DND-41 (cell line): ENCODE results near the gene SEC14L5.

Experiments used
- ATAC-seq: fragments of 200-7000 bp; cut with Tn5 transposase; 3 replicates; pipeline ENCODE4 v1.9.1; 2021; ENCODE audit warnings: low read depth; ENCODE audit not compliant: insufficient read depth
- DNase-seq: peaks from one replicate; pipeline ENCODE4 v3.0.0-alpha.2; 2020
- H2AFZ ChIP-seq: 2 replicates; pipeline ENCODE4 v1.6.0; 2012; ENCODE audit warnings: low read depth, low read length
- H3K27ac ChIP-seq: 2 replicates; pipeline ENCODE4 v1.5.1; 2012; ENCODE audit warnings: low read length, inconsistent platforms
- H3K27me3 ChIP-seq: fragments of 200-600 bp; sonication (generic); 2 replicates; pipeline ENCODE4 v1.6.0; 2012; ENCODE audit warnings: low read length, mild to moderate bottlenecking, inconsistent platforms; ENCODE audit not compliant: insufficient read depth, poor library complexity
- H3K36me3 ChIP-seq: 2 replicates; pipeline ENCODE4 v1.5.1; 2012; ENCODE audit warnings: low read length, inconsistent platforms; ENCODE audit not compliant: insufficient read depth
- H3K4me1 ChIP-seq: 2 replicates; pipeline ENCODE4 v1.5.1; 2012; ENCODE audit warnings: mild to moderate bottlenecking, low read length; ENCODE audit not compliant: insufficient read depth
- H3K4me2 ChIP-seq: 2 replicates; pipeline ENCODE4 v1.6.0; 2012; ENCODE audit warnings: mild to moderate bottlenecking, moderate library complexity, low read length, inconsistent platforms; ENCODE audit not compliant: insufficient read depth
- H3K4me3 ChIP-seq, 2 experiments: fragments of 200-600 bp in 1 of 2; shearing (Covaris generic) in 1 of 2; 2 replicates each; pipeline ENCODE4 v1.5.1; 2012 to 2016; ENCODE audit warnings: inconsistent platforms in 2 of 2, low read length in 2 of 2, mild to moderate bottlenecking in 2 of 2, low read depth in 1 of 2, moderate library complexity in 1 of 2
- H3K79me2 ChIP-seq: 2 replicates; pipeline ENCODE4 v1.6.0; 2012; ENCODE audit warnings: low read length, inconsistent platforms; ENCODE audit not compliant: insufficient read depth
- H3K9ac ChIP-seq: 2 replicates; pipeline ENCODE4 v1.6.0; 2012; ENCODE audit warnings: low read depth, mild to moderate bottlenecking, inconsistent platforms, low read length, moderate library complexity
- H3K9me3 ChIP-seq: 2 replicates; pipeline ENCODE4 v1.5.1; 2012; ENCODE audit warnings: low read length, moderate library complexity, mild to moderate bottlenecking, inconsistent platforms; ENCODE audit not compliant: insufficient read depth, severe bottlenecking
- H4K20me1 ChIP-seq: 2 replicates; pipeline ENCODE4 v1.6.0; 2012; ENCODE audit warnings: low read length; ENCODE audit not compliant: insufficient read depth
- EZH2 ChIP-seq: IDR thresholded peaks from 3 replicates; pipeline ENCODE4 v1.6.1; 2012; ENCODE audit warnings: borderline replicate concordance, low read depth, mild to moderate bottlenecking, moderate library complexity, low read length, inconsistent platforms; ENCODE audit not compliant: severe bottlenecking
- TF ChIP-seq, protein P1 (sequence below): IDR thresholded peaks from 2 replicates; pipeline ENCODE4 v1.5.1; 2012; ENCODE audit warnings: borderline replicate concordance, low read length, moderate library complexity, mild to moderate bottlenecking; ENCODE audit not compliant: poor library complexity, severe bottlenecking; ENCODE audit errors: extremely low read depth

SEC14L5 gene

DNA sequence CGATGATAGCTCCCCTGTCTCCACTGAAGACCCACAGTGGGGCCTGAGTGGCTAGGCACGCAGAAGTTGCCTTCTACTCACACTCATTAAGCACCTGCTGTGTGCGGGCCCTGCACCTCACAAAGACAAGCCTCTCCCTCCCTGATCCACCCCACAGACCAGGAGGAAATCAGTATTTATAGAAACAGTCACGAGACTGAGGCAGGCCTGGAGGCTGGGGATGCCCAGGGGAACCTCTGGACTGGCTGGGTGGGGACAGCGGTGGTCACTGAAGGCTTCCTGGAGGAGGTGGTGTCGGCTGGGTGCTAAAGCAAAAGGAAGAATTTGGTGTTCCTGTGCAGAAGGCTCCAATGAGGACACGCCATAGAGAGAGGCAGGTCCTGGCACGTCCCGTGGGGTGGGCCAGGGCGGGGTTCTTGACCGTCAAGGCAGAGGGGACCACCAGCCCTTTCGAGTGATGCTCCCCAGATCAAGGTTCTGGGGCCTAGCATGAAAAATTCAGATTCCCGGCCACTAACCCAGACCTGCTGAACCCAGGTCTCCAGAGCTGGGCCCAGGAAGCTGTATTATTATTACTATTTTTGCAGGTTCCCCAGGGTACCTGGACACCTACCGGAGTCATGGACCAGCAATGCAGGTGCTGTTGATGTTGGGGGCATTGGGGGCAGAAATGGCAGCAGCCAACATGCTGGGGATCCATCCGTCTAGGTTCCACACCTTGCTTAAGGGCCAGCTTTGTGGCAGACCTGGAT is 44.2 kb upstream of the SEC14L5 start:
- ATAC-seq (no peak), DNase-seq (no peak)
- H3K27ac ChIP-seq = no peak overlapping the region
- TF ChIP-seq EZH2 = no peak
- TF ChIP-seq, protein P1, sequence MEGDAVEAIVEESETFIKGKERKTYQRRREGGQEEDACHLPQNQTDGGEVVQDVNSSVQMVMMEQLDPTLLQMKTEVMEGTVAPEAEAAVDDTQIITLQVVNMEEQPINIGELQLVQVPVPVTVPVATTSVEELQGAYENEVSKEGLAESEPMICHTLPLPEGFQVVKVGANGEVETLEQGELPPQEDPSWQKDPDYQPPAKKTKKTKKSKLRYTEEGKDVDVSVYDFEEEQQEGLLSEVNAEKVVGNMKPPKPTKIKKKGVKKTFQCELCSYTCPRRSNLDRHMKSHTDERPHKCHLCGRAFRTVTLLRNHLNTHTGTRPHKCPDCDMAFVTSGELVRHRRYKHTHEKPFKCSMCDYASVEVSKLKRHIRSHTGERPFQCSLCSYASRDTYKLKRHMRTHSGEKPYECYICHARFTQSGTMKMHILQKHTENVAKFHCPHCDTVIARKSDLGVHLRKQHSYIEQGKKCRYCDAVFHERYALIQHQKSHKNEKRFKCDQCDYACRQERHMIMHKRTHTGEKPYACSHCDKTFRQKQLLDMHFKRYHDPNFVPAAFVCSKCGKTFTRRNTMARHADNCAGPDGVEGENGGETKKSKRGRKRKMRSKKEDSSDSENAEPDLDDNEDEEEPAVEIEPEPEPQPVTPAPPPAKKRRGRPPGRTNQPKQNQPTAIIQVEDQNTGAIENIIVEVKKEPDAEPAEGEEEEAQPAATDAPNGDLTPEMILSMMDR = no peak
- H3K36me3 ChIP-seq = no peaks in the 10 kb centered on the region
- no peaks in the 10 kb centered on the region for H3K79me2 ChIP-seq
- 0 out of 2 replicates have a peak, but pooled peaks cover 6% of the 10 kb centered on the region for H4K20me1 ChIP-seq
- no peak overlapping the region for H3K4me3 ChIP-seq
- H2AFZ ChIP-seq = no peak overlapping the region
- no peak overlapping the region for H3K9ac ChIP-seq
- H3K4me1 ChIP-seq = peaks cover 3% of the 10 kb centered on the region; the same call in 1 of the 2 replicates
- no peak overlapping the region for H3K4me2 ChIP-seq
- no peaks in the 10 kb centered on the region for H3K9me3 ChIP-seq
- H3K27me3 ChIP-seq = peaks cover 7% of the 10 kb centered on the region

DNA sequence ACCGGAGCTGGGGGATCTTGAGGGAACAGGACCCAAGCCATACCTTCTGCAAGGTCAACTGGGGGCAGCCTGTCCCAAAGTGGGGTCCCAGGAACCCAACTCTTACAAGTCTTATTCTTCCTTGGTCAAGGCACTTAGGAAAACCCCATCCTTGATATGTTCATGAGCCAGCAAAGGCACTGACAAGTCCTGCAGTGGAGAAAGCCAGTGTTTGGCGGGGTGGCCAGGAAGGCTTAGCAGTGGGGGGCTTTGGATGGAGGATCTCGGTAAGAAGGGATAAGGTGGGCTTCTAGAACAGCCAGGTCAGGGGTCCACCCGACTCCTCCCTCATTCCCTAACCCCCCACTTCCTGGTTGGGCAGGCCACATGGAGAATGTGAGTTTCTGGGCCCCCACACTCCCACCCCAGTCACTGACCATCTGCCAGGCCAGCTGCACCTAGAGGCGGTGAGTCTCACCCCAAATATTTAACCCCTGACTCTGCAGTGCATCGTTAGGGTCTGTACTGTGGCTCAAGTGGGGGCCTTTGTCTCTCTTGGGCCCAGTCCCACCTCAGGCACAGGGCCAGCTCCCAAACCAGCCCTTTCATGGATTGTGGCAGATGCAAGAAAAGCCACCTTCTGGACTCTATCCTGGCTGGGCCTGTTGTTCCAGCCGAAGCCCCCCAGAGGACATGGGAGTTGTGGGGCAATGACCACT is 43.5 kb upstream of the SEC14L5 start:
- TF ChIP-seq EZH2 = no peak
- TF ChIP-seq, protein P1 = no peak
- Histone ChIP-seq H3K79me2 (no peaks in the 10 kb centered on the region), H3K36me3 (no peaks in the 10 kb centered on the region), H3K27ac (no peak overlapping the region), H3K9me3 (no peaks in the 10 kb centered on the region), H3K27me3 (peaks cover 8% of the 10 kb centered on the region), H3K9ac (no peak overlapping the region), H3K4me3 (no peak overlapping the region), H3K4me1 (peaks cover 3% of the 10 kb centered on the region; the same call in 1 of the 2 replicates), H3K4me2 (no peak overlapping the region), H2AFZ (no peak overlapping the region), H4K20me1 (0 out of 2 replicates have a peak, but pooled peaks cover 6% of the 10 kb centered on the region)
- no peak for DNase-seq
- no peak for ATAC-seq

DNA sequence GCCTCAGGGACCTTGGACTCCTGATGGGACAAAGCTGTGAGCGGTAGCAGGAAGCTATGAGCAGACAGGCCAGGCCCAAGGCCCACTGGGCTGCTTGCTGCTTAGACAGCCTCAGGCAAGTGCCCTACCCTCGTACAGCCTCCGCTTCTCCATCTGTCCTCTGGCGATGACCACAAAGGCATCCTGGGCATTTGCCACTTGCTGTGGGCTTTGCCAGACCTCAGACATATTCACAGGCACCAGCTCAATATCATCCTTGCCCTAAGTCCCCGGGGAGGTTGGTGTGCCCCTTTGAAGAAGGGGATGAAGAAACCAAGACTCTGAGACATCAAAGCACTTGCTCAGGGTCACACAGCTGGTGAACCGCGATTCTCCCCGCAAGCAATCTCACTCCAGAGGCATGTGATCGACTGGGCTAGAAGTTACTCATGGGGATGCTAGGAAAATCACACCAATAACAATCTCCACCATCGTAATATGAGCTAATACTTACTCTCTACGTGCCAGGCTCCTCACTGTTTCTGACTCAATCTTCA is 42.8 kb upstream of the SEC14L5 start:
- Histone ChIP-seq H3K79me2 (no peaks in the 10 kb centered on the region), H3K27ac (no peak overlapping the region), H3K4me3 (no peak overlapping the region), H3K27me3 (peaks cover 7% of the 10 kb centered on the region), H2AFZ (no peak overlapping the region), H4K20me1 (0 out of 2 replicates have a peak, but pooled peaks cover 4% of the 10 kb centered on the region), H3K9me3 (no peaks in the 10 kb centered on the region), H3K4me2 (no peak overlapping the region), H3K36me3 (no peaks in the 10 kb centered on the region), H3K4me1 (peaks cover 3% of the 10 kb centered on the region; the same call in 1 of the 2 replicates), H3K9ac (no peak overlapping the region)
- TF ChIP-seq, protein P1 = no peak
- TF ChIP-seq EZH2 = no peak
- peak; percentile 70 for DNase-seq
- ATAC-seq = peak; percentile 91
